ENCODE results near the gene DAB2IP. TPM values are rescaled to one million over a fixed set of nuclear protein-coding genes. Genes with fewer than 3 reads are reported as not detected.

Gene DAB2IP
- polyA plus RNA-seq, 1 donor from 2014 or later, result 17.3 TPM

- Histone ChIP-seq H3K4me3 (ENCODE audit: low read length) (no peak overlapping the region), H4K20me1 (ENCODE audit: insufficient read depth) (peaks cover 7% of the 10 kb centered on the region), H3K9ac (ENCODE audit: low read length) (no peak overlapping the region), H3K27ac (ENCODE audit: low read length) (no peak overlapping the region), H3K36me3 (ENCODE audit: insufficient read depth, low read length) (no peaks in the 10 kb centered on the region), H3K79me2 (replicated peaks; ENCODE audit: insufficient read depth, low read length) (peaks cover 31% of the 10 kb centered on the region), H3K9me3 (ENCODE audit: low read length) (no peaks in the 10 kb centered on the region), H3K9me2 (ENCODE audit: insufficient read depth, low read length) (no peaks in the 10 kb centered on the region), H3K4me2 (ENCODE audit: low read length) (no peak overlapping the region), H3K27me3 (ENCODE audit: insufficient read depth, low read depth, low read length) (no peaks in the 10 kb centered on the region), H3F3A (ENCODE audit: insufficient read depth, low read length, poor library complexity, severe bottlenecking) (no peaks in the 10 kb centered on the region), H2AFZ (ENCODE audit: low read depth, low read length) (no peak overlapping the region)
- TF ChIP-seq POLR2AphosphoS5 (IDR thresholded peaks at IDR 0.05) (no peak), EZH2 (IDR thresholded peaks at IDR 0.05; ENCODE audit: borderline replicate concordance, insufficient read depth, low read length, poor library complexity, severe bottlenecking) (no peak), EP300 (conservative IDR thresholded peaks at IDR 0.05; ENCODE audit: poor library complexity, severe bottlenecking) (no peak), CTCF (IDR thresholded peaks at IDR 0.05; ENCODE audit: poor library complexity, severe bottlenecking) (no peak), TAF1 (IDR thresholded peaks at IDR 0.05; ENCODE audit: low read depth) (no peak), SMC3 (conservative IDR thresholded peaks at IDR 0.05; ENCODE audit: poor library complexity) (no peak), REST (IDR thresholded peaks at IDR 0.05; ENCODE audit: borderline replicate concordance) (no peak), RAD21 (conservative IDR thresholded peaks at IDR 0.05) (no peak), MXI1 (conservative IDR thresholded peaks at IDR 0.05; ENCODE audit: poor library complexity, severe bottlenecking) (no peak)
These were observed 78.5 kb downstream of the DAB2IP start for GRCh38 chr9:121729769-121730562.

GRCh38 chr9:121731090-121731489 lies 79.7 kb downstream of the DAB2IP start:
- Histone ChIP-seq H2AFZ (ENCODE audit: low read depth, low read length) (no peak overlapping the region), H3K36me3 (ENCODE audit: insufficient read depth, low read length) (no peaks in the 10 kb centered on the region), H3K4me2 (ENCODE audit: low read length) (no peak overlapping the region), H3K27me3 (ENCODE audit: insufficient read depth, low read depth, low read length) (no peaks in the 10 kb centered on the region), H3K9ac (ENCODE audit: low read length) (no peak overlapping the region), H3F3A (ENCODE audit: insufficient read depth, low read length, poor library complexity, severe bottlenecking) (no peaks in the 10 kb centered on the region), H3K4me3 (ENCODE audit: low read length) (no peak overlapping the region), H4K20me1 (ENCODE audit: insufficient read depth) (peaks cover 19% of the 10 kb centered on the region), H3K9me3 (ENCODE audit: low read length) (no peaks in the 10 kb centered on the region), H3K9me2 (ENCODE audit: insufficient read depth, low read length) (no peaks in the 10 kb centered on the region), H3K79me2 (replicated peaks; ENCODE audit: insufficient read depth, low read length) (peaks cover 37% of the 10 kb centered on the region), H3K27ac (ENCODE audit: low read length) (no peak overlapping the region)
- TF ChIP-seq EP300 (conservative IDR thresholded peaks at IDR 0.05; ENCODE audit: poor library complexity, severe bottlenecking) (no peak), POLR2AphosphoS5 (IDR thresholded peaks at IDR 0.05) (no peak), TAF1 (IDR thresholded peaks at IDR 0.05; ENCODE audit: low read depth) (no peak), SMC3 (conservative IDR thresholded peaks at IDR 0.05; ENCODE audit: poor library complexity) (no peak), RAD21 (conservative IDR thresholded peaks at IDR 0.05) (no peak), REST (IDR thresholded peaks at IDR 0.05; ENCODE audit: borderline replicate concordance) (no peak), EZH2 (IDR thresholded peaks at IDR 0.05; ENCODE audit: borderline replicate concordance, insufficient read depth, low read length, poor library complexity, severe bottlenecking) (no peak), MXI1 (conservative IDR thresholded peaks at IDR 0.05; ENCODE audit: poor library complexity, severe bottlenecking) (no peak), CTCF (IDR thresholded peaks at IDR 0.05; ENCODE audit: poor library complexity, severe bottlenecking) (no peak)

Data from neural cell (in vitro differentiated cells).